Lung (tissue), 12 donors: ENCODE measurements around the gene RPL27A. TPM values are rescaled to one million over a fixed set of nuclear protein-coding genes. Genes with fewer than 3 reads are reported as not detected.

Experiments used
- ATAC-seq: fragments of 200-7000 bp; cut with Tn5 transposase; one replicate; pipeline ENCODE4 v1.9.1; 2020; ENCODE audit warnings: moderate number of reproducible peaks; ENCODE audit not compliant: insufficient read depth, low FRiP score
- DNase-seq, 3 donors: peaks; one replicate each; pipeline ENCODE4 v3.0.0-alpha.2; 2013 to 2017
- H3K27ac ChIP-seq, 2 donors: one replicate each; pipeline ENCODE4 v1.5.1; 2013; ENCODE audit warnings: mild to moderate bottlenecking in 2 of 2, moderate library complexity in 2 of 2, control low read depth in 1 of 2, inconsistent platforms in 1 of 2, low read depth in 1 of 2, low read length in 1 of 2
- H3K27me3 ChIP-seq, 3 donors: one replicate each; pipeline ENCODE4 v1.5.1; 2013; ENCODE audit warnings: low read length in 2 of 3; ENCODE audit not compliant: control insufficient read depth in 3 of 3, insufficient read depth in 3 of 3
- H3K36me3 ChIP-seq, 4 donors: one replicate each; pipeline ENCODE4 v1.5.1; 2013; ENCODE audit warnings: low read length in 4 of 4, mild to moderate bottlenecking in 1 of 4, moderate library complexity in 1 of 4; ENCODE audit not compliant: control insufficient read depth in 4 of 4, insufficient read depth in 4 of 4
- H3K4me1 ChIP-seq, 5 donors: one replicate each; pipeline ENCODE4 v1.5.1; 2013; ENCODE audit warnings: low read length in 5 of 5, mild to moderate bottlenecking in 2 of 5, moderate library complexity in 1 of 5; ENCODE audit not compliant: control insufficient read depth in 5 of 5, insufficient read depth in 5 of 5
- H3K4me3 ChIP-seq: one replicate; pipeline ENCODE4 v1.5.1; 2013; ENCODE audit warnings: mild to moderate bottlenecking, control low read depth, moderate library complexity
- H3K9ac ChIP-seq, 2 donors: one replicate each; pipeline ENCODE4 v1.5.1; 2013; ENCODE audit warnings: low read length in 2 of 2, control low read depth in 1 of 2; ENCODE audit not compliant: insufficient read depth in 1 of 2
- H3K9me3 ChIP-seq, 4 donors: one replicate each; pipeline ENCODE4 v1.5.1; 2013; ENCODE audit warnings: low read length in 3 of 4, mild to moderate bottlenecking in 1 of 4, moderate library complexity in 1 of 4; ENCODE audit not compliant: control insufficient read depth in 4 of 4, insufficient read depth in 3 of 4
- WGBS, 2 donors: extraction: QIAGEN DNeasy Blood & Tissue Kit; methylation state at CpG; one replicate each; pipeline ENCODE4 v1.1.7; 2013; 5-methylcytosine and 5-hydroxymethylcytosine counted together
- polyA plus RNA-seq, 2 donors: library from polyadenylated mRNA; stranded (reverse); fragments of 200-250 nt; gene quantifications; one replicate each; pipeline ENCODE4 v1.2.1, GENCODE V29; 2013
- total RNA-seq, 2 donors: library from RNA; depleted of rRNA in 1 of 2; stranded (reverse); fragments of >200 nt in 1 of 2; gene quantifications; one replicate each; pipeline ENCODE4 v1.2.1, GENCODE V29; 2014 to 2021
- TF ChIP-seq, protein P1 (sequence below): IDR thresholded peaks from 2 replicates; pipeline ENCODE4 v1.5.1; 2012; ENCODE audit warnings: mild to moderate bottlenecking; ENCODE audit errors: control extremely low read depth, extremely low read depth
- donor health status: control.
- donor health status: control.
- donor health status: Bipolar disorder and iron deficiency.
- donor health status: healthy.
- donor health status: DM: yes; HTN: yes; CAD: no.

RPL27A gene
- total and polyA plus RNA-seq, 4 donors = 673 to 4,912 (median 1,413) TPM

DNA sequence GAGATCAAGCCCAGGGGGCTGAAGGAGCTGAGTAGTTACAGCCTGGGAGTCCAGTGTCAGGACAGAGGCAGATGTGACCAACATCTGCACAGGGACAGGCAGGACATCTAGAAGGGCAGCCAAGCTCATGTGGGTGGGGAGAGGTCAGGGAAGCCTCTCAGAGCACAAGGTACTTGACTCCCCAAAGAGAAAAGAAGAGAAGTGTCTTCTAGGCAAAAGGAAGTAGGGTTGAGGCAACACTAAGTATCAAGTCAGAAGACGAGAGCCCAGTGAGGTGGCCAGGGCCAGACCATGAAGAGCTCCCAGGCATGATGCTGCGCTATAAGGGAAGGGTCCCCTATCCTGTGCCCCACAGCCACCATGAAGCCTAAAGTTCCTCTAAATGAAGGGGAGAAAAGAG is 21.5 kb downstream of the RPL27A start:
- WGBS, 2 donors = 82 to 87% methylated on average over 2 of the region's 2 CpGs
- H3K9me3 ChIP-seq = no peaks in the 10 kb centered on the region
- DNase-seq (no peak), ATAC-seq (no peak)
- H3K4me1 ChIP-seq = peaks cover 0 to 10% (median 4%) of the 10 kb centered on the region in 5 donors
- no peak overlapping the region for H3K9ac ChIP-seq
- no peak overlapping the region for H3K27ac ChIP-seq
- TF ChIP-seq, protein P1, sequence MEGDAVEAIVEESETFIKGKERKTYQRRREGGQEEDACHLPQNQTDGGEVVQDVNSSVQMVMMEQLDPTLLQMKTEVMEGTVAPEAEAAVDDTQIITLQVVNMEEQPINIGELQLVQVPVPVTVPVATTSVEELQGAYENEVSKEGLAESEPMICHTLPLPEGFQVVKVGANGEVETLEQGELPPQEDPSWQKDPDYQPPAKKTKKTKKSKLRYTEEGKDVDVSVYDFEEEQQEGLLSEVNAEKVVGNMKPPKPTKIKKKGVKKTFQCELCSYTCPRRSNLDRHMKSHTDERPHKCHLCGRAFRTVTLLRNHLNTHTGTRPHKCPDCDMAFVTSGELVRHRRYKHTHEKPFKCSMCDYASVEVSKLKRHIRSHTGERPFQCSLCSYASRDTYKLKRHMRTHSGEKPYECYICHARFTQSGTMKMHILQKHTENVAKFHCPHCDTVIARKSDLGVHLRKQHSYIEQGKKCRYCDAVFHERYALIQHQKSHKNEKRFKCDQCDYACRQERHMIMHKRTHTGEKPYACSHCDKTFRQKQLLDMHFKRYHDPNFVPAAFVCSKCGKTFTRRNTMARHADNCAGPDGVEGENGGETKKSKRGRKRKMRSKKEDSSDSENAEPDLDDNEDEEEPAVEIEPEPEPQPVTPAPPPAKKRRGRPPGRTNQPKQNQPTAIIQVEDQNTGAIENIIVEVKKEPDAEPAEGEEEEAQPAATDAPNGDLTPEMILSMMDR = no peak
- H3K36me3 ChIP-seq = peaks cover 6 to 60% (median 50%) of the 10 kb centered on the region in 4 donors
- no peak overlapping the region for H3K4me3 ChIP-seq
- no peaks in the 10 kb centered on the region for H3K27me3 ChIP-seq

DNA sequence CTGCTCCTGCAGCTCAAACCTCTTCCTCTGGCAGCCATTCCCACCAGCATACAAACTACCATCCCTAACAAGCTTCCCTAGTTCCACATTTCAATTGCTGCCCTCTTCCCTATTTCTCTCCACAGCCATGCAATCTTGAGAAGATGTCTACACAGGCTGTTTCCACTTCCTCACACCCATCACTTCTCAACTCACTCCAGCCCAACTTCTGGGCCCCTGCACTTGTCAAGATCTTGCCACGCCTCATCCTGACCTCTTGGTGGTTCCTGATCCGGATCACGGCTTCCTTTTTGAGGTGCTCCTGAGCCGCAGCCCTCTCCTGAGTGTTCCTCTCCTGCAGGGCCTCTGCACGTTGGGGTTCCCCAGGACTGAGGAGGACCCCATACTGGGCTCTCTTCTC is 22.6 kb downstream of the RPL27A start:
- no peak for DNase-seq

DNA sequence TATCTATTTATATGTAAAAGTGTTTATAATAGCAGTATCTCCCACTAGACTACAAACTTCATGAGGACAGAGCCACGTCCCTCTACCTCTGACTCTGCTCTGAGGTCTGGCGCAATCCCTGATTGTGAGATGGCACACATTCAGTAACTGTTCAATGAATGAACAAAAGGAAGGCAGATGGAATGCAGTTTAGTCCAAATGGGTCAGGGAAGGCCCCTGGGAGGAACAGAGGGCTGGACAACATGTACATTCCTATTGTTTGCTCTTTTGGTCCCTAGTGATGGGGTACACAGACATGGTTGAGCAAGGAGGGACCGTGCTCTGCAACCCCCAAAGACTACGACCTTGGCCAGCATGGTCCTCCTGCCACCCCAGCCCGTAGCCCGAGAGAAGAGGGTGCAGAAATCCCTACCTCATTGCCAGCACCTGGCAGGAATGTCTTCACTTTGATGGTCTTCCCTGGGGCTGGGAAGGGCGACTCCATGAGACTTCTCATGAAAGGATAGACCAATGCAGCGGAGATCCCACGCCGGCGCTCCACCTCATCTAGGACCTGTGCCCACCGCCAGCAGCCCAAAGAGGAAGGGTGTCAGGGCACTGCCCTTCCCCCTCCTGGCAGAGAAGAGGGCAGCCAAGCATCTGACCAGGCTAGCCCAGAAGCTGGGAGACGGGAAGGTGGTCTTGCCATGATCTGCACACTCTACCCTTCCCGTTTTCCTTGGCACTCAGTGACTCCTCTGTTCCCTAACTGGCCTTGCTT is 24.3 kb downstream of the RPL27A start:
- H3K4me1 ChIP-seq = peaks cover 0 to 9% (median 0%) of the 10 kb centered on the region in 5 donors
- H3K36me3 ChIP-seq = peaks cover 6 to 58% (median 47%) of the 10 kb centered on the region in 4 donors
- H3K27ac ChIP-seq = peak overlapping the region; percentile 30 to 80

More for the DNA sequence above, 22.6 kb downstream of the RPL27A start:
- WGBS, 2 donors = 23 to 68% methylated on average over 5 of the region's 5 CpGs
- H3K9ac ChIP-seq = no peak overlapping the region
- ATAC-seq = peak; percentile 49
- H3K9me3 ChIP-seq = no peaks in the 10 kb centered on the region
- H3K27ac ChIP-seq = no peak overlapping the region
- H3K4me1 ChIP-seq = peaks cover 0 to 9% (median 0%) of the 10 kb centered on the region in 5 donors
- H3K27me3 ChIP-seq = no peaks in the 10 kb centered on the region
- H3K36me3 ChIP-seq = peaks cover 6 to 59% (median 41%) of the 10 kb centered on the region in 4 donors
- TF ChIP-seq, protein P1 = no peak
- no peak overlapping the region for H3K4me3 ChIP-seq

More for the DNA sequence above, 24.3 kb downstream of the RPL27A start:
- no peak for DNase-seq
- no peak for ATAC-seq
- no peak overlapping the region for H3K4me3 ChIP-seq
- TF ChIP-seq, protein P1 = no peak
- WGBS, 2 donors = 96 to 98% methylated on average over 14 of the region's 14 CpGs
- H3K9ac ChIP-seq = no peak overlapping the region
- no peaks in the 10 kb centered on the region for H3K27me3 ChIP-seq
- no peaks in the 10 kb centered on the region for H3K9me3 ChIP-seq
